MM.1S (cell line): Measurements from ENCODE around the gene SURF1.

ENCODE experiments used
- DNase-seq: peaks from one replicate; pipeline ENCODE4 v3.0.0-alpha.2; 2015
- H2AFZ ChIP-seq: fragments of 300-600 bp; sonication (generic); 2 replicates; pipeline ENCODE4 v1.6.0; 2016; ENCODE audit warnings: antibody characterized with exemption, low read length
- H3F3A ChIP-seq: fragments of 300-600 bp; sonication (generic); 2 replicates; pipeline ENCODE4 v1.6.1; 2016; ENCODE audit warnings: mild to moderate bottlenecking, antibody characterized with exemption, low read length, moderate library complexity, mixed read lengths; ENCODE audit not compliant: insufficient read depth
- H3K27ac ChIP-seq: fragments of 300-600 bp; sonication (generic); 2 replicates; pipeline ENCODE4 v1.5.1; 2016; ENCODE audit warnings: mild to moderate bottlenecking, low read length
- H3K27me3 ChIP-seq: fragments of 300-600 bp; sonication (generic); replicated peaks from 2 replicates; pipeline ENCODE4 v1.6.0; 2016; ENCODE audit warnings: low read length; ENCODE audit not compliant: insufficient read depth
- H3K36me3 ChIP-seq: fragments of 300-600 bp; sonication (generic); replicated peaks from 2 replicates; pipeline ENCODE4 v1.6.1; 2016; ENCODE audit warnings: mild to moderate bottlenecking, low read length, mixed read lengths; ENCODE audit not compliant: insufficient read depth
- H3K4me1 ChIP-seq: fragments of 300-600 bp; sonication (generic); 2 replicates; pipeline ENCODE4 v1.6.1; 2016; ENCODE audit warnings: low read length, mixed read lengths
- H3K4me2 ChIP-seq: fragments of 300-600 bp; sonication (generic); 2 replicates; pipeline ENCODE4 v1.6.0; 2016; ENCODE audit warnings: low read depth, low read length
- H3K4me3 ChIP-seq: fragments of 300-600 bp; sonication (generic); 2 replicates; pipeline ENCODE4 v1.5.1; 2016; ENCODE audit warnings: low read length, mixed read lengths
- H3K79me2 ChIP-seq: fragments of 300-600 bp; sonication (generic); 2 replicates; pipeline ENCODE4 v1.6.1; 2016; ENCODE audit warnings: mixed run types, low read length, mixed read lengths
- H3K9ac ChIP-seq: fragments of 300-600 bp; sonication (generic); 2 replicates; pipeline ENCODE4 v1.6.1; 2016; ENCODE audit warnings: low read length, mixed read lengths
- H3K9me2 ChIP-seq: fragments of 300-600 bp; sonication (generic); replicated peaks from 2 replicates; pipeline ENCODE4 v1.6.1; 2016; ENCODE audit warnings: mild to moderate bottlenecking, low read length, mixed read lengths; ENCODE audit not compliant: insufficient read depth
- H3K9me3 ChIP-seq: fragments of 300-600 bp; sonication (generic); replicated peaks from 2 replicates; pipeline ENCODE4 v1.6.1; 2016; ENCODE audit warnings: mild to moderate bottlenecking, low read length, mixed read lengths; ENCODE audit not compliant: insufficient read depth
- H4K20me1 ChIP-seq: fragments of 300-600 bp; sonication (generic); 2 replicates; pipeline ENCODE4 v1.6.1; 2016; ENCODE audit warnings: mild to moderate bottlenecking, low read length, moderate library complexity, mixed read lengths; ENCODE audit not compliant: insufficient read depth
- CTCF ChIP-seq: fragments of 300-600 bp; sonication (generic); IDR thresholded peaks from 2 replicates; pipeline ENCODE4 v1.5.1; 2016; ENCODE audit warnings: antibody characterized with exemption, low read length, mixed read lengths
- EZH2 ChIP-seq: fragments of 300-600 bp; sonication (generic); optimal IDR thresholded peaks from 2 replicates; pipeline ENCODE3; 2017; ENCODE audit warnings: low read depth, mild to moderate bottlenecking, antibody characterized with exemption, low read length, mixed read lengths
- EZH2phosphoT487 ChIP-seq: fragments of 300-600 bp; sonication (generic); IDR thresholded peaks from 2 replicates; pipeline ENCODE4 v1.6.1; 2018; ENCODE audit warnings: antibody characterized with exemption, low read length

The SURF1 gene

DNA sequence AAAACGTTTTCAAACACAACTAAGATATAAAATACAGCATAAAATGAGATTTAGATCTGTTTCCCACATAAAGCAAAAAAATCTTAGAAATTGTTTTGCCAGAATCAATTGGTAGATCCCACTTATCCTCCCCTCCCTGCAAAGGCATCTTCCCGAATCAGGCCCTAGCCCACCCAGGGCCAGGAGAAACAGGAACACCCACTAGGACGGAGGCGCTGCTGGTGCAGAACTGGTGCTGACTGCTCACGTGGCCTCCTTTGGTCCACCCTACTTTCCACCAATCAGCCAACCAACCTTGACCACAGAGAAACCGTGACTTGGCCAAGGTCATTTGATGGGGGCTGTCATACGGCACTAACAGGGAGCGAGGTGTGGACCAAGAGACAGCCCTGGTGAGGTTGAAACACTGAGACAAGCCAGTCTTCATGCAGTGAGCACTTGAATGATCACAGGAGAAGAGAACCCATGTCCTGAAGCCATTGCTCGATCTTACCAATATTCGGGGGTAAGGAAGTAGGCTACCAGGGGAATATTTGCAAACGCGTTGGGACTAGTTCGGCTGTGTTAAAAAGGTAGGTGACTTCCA is 5.3 kb upstream of the SURF1 start:
- Histone ChIP-seq H3K4me3 (no peak overlapping the region), H3K27ac (no peak overlapping the region), H3K27me3 (no peaks in the 10 kb centered on the region), H3K36me3 (peaks cover 13% of the 10 kb centered on the region; the same call in 1 of the 2 replicates), H3K9ac (no peak overlapping the region), H3K4me1 (peaks cover 8% of the 10 kb centered on the region; the same call in 1 of the 2 replicates), H3K79me2 (peaks cover 55% of the 10 kb centered on the region), H3F3A (no peaks in the 10 kb centered on the region), H3K9me3 (no peaks in the 10 kb centered on the region), H3K9me2 (no peaks in the 10 kb centered on the region), H2AFZ (no peak overlapping the region), H4K20me1 (0 out of 2 replicates have a peak, but pooled peaks cover 8% of the 10 kb centered on the region), H3K4me2 (no peak overlapping the region)
- TF ChIP-seq EZH2phosphoT487 = no peak
- TF ChIP-seq EZH2 = no peak
- TF ChIP-seq CTCF = no peak
- DNase-seq = no peak

DNA sequence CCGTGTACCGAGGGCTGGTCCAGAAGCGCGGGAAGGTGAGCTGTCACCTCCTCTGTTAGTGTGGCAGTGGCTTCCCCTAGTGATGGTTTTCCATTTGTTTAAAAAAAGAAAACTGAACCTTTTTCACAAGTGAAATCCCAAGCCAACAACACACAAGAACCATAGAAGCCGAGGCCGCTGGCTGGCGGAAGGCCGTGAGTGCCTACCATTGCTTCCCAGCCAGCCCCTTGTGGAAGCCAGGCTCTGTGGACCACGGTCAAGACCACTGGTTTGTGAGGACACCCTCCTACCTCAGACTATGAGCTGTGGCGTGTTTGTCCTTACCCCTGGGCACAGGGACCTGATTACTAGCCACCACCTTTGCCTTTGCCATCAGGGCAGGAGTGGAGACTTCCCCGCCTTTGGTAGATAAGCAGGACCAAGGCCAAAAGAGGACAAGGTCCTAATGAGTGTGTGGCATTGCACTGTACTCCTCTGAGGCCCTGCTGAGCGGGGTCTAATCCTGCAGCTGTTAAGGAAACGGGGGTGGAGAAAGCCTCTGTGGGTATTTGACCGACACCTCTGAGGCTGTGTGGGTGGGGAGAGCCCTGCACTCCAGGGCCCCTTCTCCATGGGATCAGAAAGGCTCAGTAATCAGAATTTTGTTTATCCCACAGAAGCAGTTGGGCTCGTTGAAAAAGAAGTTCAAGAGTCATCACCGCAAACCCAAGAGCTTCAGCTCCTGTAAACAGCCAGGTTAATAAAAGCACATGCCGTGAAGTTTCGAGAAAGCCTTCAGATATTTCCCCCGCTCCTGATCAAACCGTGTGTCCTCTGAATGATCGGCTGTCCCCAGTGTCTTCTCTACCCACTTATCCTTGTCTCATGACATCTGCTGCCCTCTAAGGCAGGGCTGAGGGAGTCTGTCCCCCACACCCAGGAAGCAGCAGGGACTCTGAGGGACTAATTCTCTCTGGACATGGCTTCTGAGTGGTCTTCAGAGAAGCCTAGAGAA is 4.4 kb upstream of the SURF1 start:
- H4K20me1 ChIP-seq = 0 out of 2 replicates have a peak, but pooled peaks cover 8% of the 10 kb centered on the region

More for the DNA sequence above, 4.4 kb upstream of the SURF1 start:
- H3K4me3 ChIP-seq = no peak overlapping the region
- H3K9me3 ChIP-seq = no peaks in the 10 kb centered on the region
- no peak overlapping the region for H3K27ac ChIP-seq
- H3K4me2 ChIP-seq = no peak overlapping the region
- H3K36me3 ChIP-seq = peaks cover 11% of the 10 kb centered on the region; the same call in 1 of the 2 replicates
- no peaks in the 10 kb centered on the region for H3K27me3 ChIP-seq
- H2AFZ ChIP-seq = no peak overlapping the region
- peaks cover 3% of the 10 kb centered on the region; the same call in 1 of the 2 replicates for H3F3A ChIP-seq
- H3K9ac ChIP-seq = no peak overlapping the region
- no peak for DNase-seq
- H3K9me2 ChIP-seq = no peaks in the 10 kb centered on the region
- H3K79me2 ChIP-seq = peaks cover 52% of the 10 kb centered on the region
- peaks cover 8% of the 10 kb centered on the region; the same call in 1 of the 2 replicates for H3K4me1 ChIP-seq
- TF ChIP-seq EZH2 (no peak), CTCF (no peak), EZH2phosphoT487 (no peak)
